H1 (cell line): Measurements from ENCODE around the gene CSRP1. TPM values are rescaled to one million over a fixed set of nuclear protein-coding genes. Genes with fewer than 3 reads are reported as not detected.

Experiments used
- CTCF ChIA-PET: fragments of 300-600 bp; sonication (Branson Sonifier 250); formaldehyde crosslinking; loops from one replicate; lab custom pipeline; 2021; ENCODE audit not compliant: partially characterized antibody; lab: Charles Lee
- POLR2A ChIA-PET: fragments of 300-600 bp; sonication (Branson Sonifier 250); formaldehyde crosslinking; loops from one replicate; lab custom pipeline; 2021; ENCODE audit warnings: inconsistent platforms; ENCODE audit not compliant: partially characterized antibody; lab: Charles Lee
- DNase-seq, 2 experiments: peaks; one replicate each; pipeline versions ENCODE4 v3.0.0 to v3.0.0-alpha.2; 2010 to 2022; ENCODE audit warnings: low spot score in 2 of 2, low read depth in 1 of 2, mixed read lengths in 1 of 2
- FAIRE-seq: peaks from 2 replicates; lab custom pipeline; 2011; peaks lifted over from hg19 to GRCh38; lab: Jason Lieb, UNC
- H2AFZ ChIP-seq: 2 replicates; pipeline ENCODE4 v1.8.1; 2012; ENCODE audit warnings: low read length, inconsistent platforms
- H2AK5ac ChIP-seq: 2 replicates; pipeline ENCODE4 v1.6.1; 2013; ENCODE audit warnings: low read depth, low read length
- H2BK120ac ChIP-seq: replicated peaks from 2 replicates; pipeline ENCODE3; 2013; ENCODE audit warnings: low read depth, low read length, inconsistent platforms
- H2BK12ac ChIP-seq: 2 replicates; pipeline ENCODE4 v1.6.1; 2013; ENCODE audit warnings: low read depth, low read length
- H2BK15ac ChIP-seq: 2 replicates; pipeline ENCODE4 v1.6.1; 2013; ENCODE audit warnings: low read length
- H2BK20ac ChIP-seq: 2 replicates; pipeline ENCODE4 v1.6.1; 2013; ENCODE audit warnings: low read length
- H2BK5ac ChIP-seq: 2 replicates; pipeline ENCODE4 v1.6.1; 2013; ENCODE audit warnings: low read depth, low read length
- H3K14ac ChIP-seq: 2 replicates; pipeline ENCODE4 v1.6.1; 2013; ENCODE audit warnings: inconsistent platforms; ENCODE audit not compliant: insufficient read length
- H3K18ac ChIP-seq: 2 replicates; pipeline ENCODE4 v1.6.1; 2013; ENCODE audit warnings: low read length; ENCODE audit errors: extremely low read depth
- H3K23ac ChIP-seq: 2 replicates; pipeline ENCODE4 v1.6.1; 2013; ENCODE audit warnings: inconsistent platforms; ENCODE audit not compliant: insufficient read length
- H3K23me2 ChIP-seq: 2 replicates; pipeline ENCODE4 v1.6.1; 2013; ENCODE audit warnings: low read depth, low read length
- H3K27ac ChIP-seq: 2 replicates; pipeline ENCODE4 v1.6.1; 2011; ENCODE audit warnings: low read depth, low read length, inconsistent platforms
- H3K27me3 ChIP-seq, 4 experiments: replicated peaks in 1 of 4; 1 replicate in 1 of 4; 2 replicates in 3 of 4; pipeline versions ENCODE4 v1.6.1 to v1.8.1; 2011 to 2013; ENCODE audit warnings: low read length in 3 of 4, mild to moderate bottlenecking in 3 of 4, inconsistent platforms in 2 of 4, mixed read lengths in 2 of 4, moderate library complexity in 1 of 4; ENCODE audit not compliant: control insufficient read depth in 3 of 4, insufficient read depth in 3 of 4; ENCODE audit errors: extremely low read depth in 1 of 4
- H3K36me3 ChIP-seq, 4 experiments: 2 replicates each; pipeline versions ENCODE4 v1.6.1 to v1.8.1; 2011 to 2013; ENCODE audit warnings: mild to moderate bottlenecking in 4 of 4, low read length in 3 of 4, moderate library complexity in 2 of 4, control low read depth in 1 of 4, inconsistent platforms in 1 of 4; ENCODE audit not compliant: insufficient read depth in 4 of 4, control insufficient read depth in 2 of 4
- H3K4ac ChIP-seq: replicated peaks from 2 replicates; pipeline ENCODE3; 2013; ENCODE audit warnings: low read length, low read depth, mixed read lengths, inconsistent platforms; ENCODE audit not compliant: insufficient read length
- H3K4me1 ChIP-seq, 4 experiments: replicated peaks in 1 of 4; 1 replicate in 1 of 4; 2 replicates in 3 of 4; pipeline versions ENCODE4 v1.6.1 to v1.8.1; 2011 to 2013; ENCODE audit warnings: low read length in 3 of 4, inconsistent platforms in 2 of 4, mixed read lengths in 1 of 4; ENCODE audit not compliant: insufficient read depth in 4 of 4, control insufficient read depth in 3 of 4
- H3K4me2 ChIP-seq, 2 experiments: 2 replicates each; pipeline versions ENCODE4 v1.6.1 to v1.8.1; 2011 to 2013; ENCODE audit warnings: low read depth in 2 of 2, low read length in 2 of 2, control low read depth in 1 of 2, inconsistent platforms in 1 of 2, mild to moderate bottlenecking in 1 of 2; ENCODE audit not compliant: insufficient read depth in 1 of 2
- H3K4me3 ChIP-seq, 4 experiments: fragments of 200-600, 300-600 bp in 1 of 4; sonication (generic), shearing (Covaris generic), sonication (Bioruptor Twin) in 1 of 4; 2 replicates each; pipeline versions ENCODE4 v1.5.1 to v1.8.1; 2011 to 2016; ENCODE audit warnings: low read length in 4 of 4, low read depth in 3 of 4, control low read depth in 2 of 4, inconsistent platforms in 2 of 4, mild to moderate bottlenecking in 2 of 4, mixed read lengths in 1 of 4, moderate library complexity in 1 of 4; ENCODE audit not compliant: insufficient read depth in 2 of 4; ENCODE audit errors: extremely low read depth in 1 of 4
- H3K56ac ChIP-seq: replicated peaks from 2 replicates; pipeline ENCODE3; 2013; ENCODE audit warnings: low read depth, mild to moderate bottlenecking, mixed read lengths, low read length, inconsistent platforms; ENCODE audit not compliant: insufficient read length
- H3K79me1 ChIP-seq: 2 replicates; pipeline ENCODE4 v1.6.1; 2013; ENCODE audit warnings: low read depth, low read length, control low read depth
- H3K79me2 ChIP-seq, 2 experiments: 2 replicates each; pipeline versions ENCODE4 v1.6.1 to v1.8.1; 2012 to 2013; ENCODE audit warnings: low read length in 2 of 2, mild to moderate bottlenecking in 2 of 2, inconsistent platforms in 1 of 2; ENCODE audit not compliant: insufficient read depth in 2 of 2, control insufficient read depth in 1 of 2
- H3K9ac ChIP-seq, 4 experiments: replicated peaks in 1 of 4; 1 replicate in 1 of 4; 2 replicates in 3 of 4; pipeline versions ENCODE4 v1.6.1 to v1.8.1; 2011 to 2013; ENCODE audit warnings: low read depth in 3 of 4, low read length in 3 of 4, control low read depth in 2 of 4, mild to moderate bottlenecking in 2 of 4, moderate library complexity in 2 of 4, inconsistent platforms in 1 of 4; ENCODE audit errors: extremely low read depth in 1 of 4
- H3K9me3 ChIP-seq, 2 experiments: 2 replicates each; pipeline versions ENCODE4 v1.6.1 to v1.8.1; 2012 to 2013; ENCODE audit warnings: mild to moderate bottlenecking in 2 of 2, moderate library complexity in 2 of 2, control low read depth in 1 of 2, inconsistent platforms in 1 of 2, low read depth in 1 of 2, low read length in 1 of 2, mixed read lengths in 1 of 2; ENCODE audit not compliant: insufficient read depth in 2 of 2
- H4K20me1 ChIP-seq, 2 experiments: replicated peaks in 1 of 2; 2 replicates each; pipeline versions ENCODE3 to v1.8.1; 2011 to 2013; ENCODE audit warnings: inconsistent platforms in 2 of 2, low read length in 2 of 2, mild to moderate bottlenecking in 1 of 2; ENCODE audit not compliant: insufficient read depth in 2 of 2, control insufficient read depth in 1 of 2
- H4K5ac ChIP-seq: 2 replicates; pipeline ENCODE4 v1.6.1; 2013; ENCODE audit warnings: low read length, low read depth, mixed read lengths, inconsistent platforms; ENCODE audit not compliant: insufficient read length
- H4K8ac ChIP-seq: 2 replicates; pipeline ENCODE4 v1.8.0; 2013; ENCODE audit warnings: mild to moderate bottlenecking, moderate library complexity, low read length, inconsistent platforms; ENCODE audit not compliant: insufficient read depth; ENCODE audit errors: extremely low read depth
- H4K91ac ChIP-seq: replicated peaks from 2 replicates; pipeline ENCODE3; 2013; ENCODE audit warnings: low read length, mixed read lengths, inconsistent platforms; ENCODE audit not compliant: insufficient read length
- ASH2L ChIP-seq: fragments of 200-600, 300-600 bp; sonication (generic); IDR thresholded peaks from one replicate; pipeline ENCODE4 v1.7.1; 2017; ENCODE audit warnings: low read length
- CBX8 ChIP-seq: fragments of 300-800, 300-1000 bp; sonication (generic); IDR thresholded peaks from 2 replicates; pipeline ENCODE4 v1.7.1; 2016; ENCODE audit warnings: low read depth, low read length, borderline replicate concordance
- EGR1 ChIP-seq: IDR thresholded peaks from 2 replicates; pipeline ENCODE4 v1.6.1; 2011; ENCODE audit warnings: low read depth, low read length, borderline replicate concordance
- JUND ChIP-seq: IDR thresholded peaks from 2 replicates; pipeline ENCODE4 v1.6.1; 2011; ENCODE audit warnings: mild to moderate bottlenecking, improper control_type of control experiment, low read length
- KDM1A ChIP-seq: fragments of 200-600, 300-600 bp; sonication (generic); IDR thresholded peaks from 2 replicates; pipeline ENCODE4 v1.7.1; 2016; ENCODE audit warnings: mild to moderate bottlenecking, low read length, borderline replicate concordance
- NANOG ChIP-seq: IDR thresholded peaks from 2 replicates; pipeline ENCODE4 v1.6.1; 2011; ENCODE audit warnings: low read length, low read depth, mild to moderate bottlenecking, inconsistent platforms; ENCODE audit not compliant: insufficient read depth, poor library complexity, severe bottlenecking
- RNF2 ChIP-seq: fragments of 200-900, 300-1000 bp; sonication (generic); IDR thresholded peaks from 2 replicates; pipeline ENCODE4 v1.7.1; 2016; ENCODE audit warnings: borderline replicate concordance, low read depth, mild to moderate bottlenecking, antibody characterized with exemption, low read length; ENCODE audit not compliant: poor library complexity, severe bottlenecking; ENCODE audit errors: missing control alignments
- SIN3A ChIP-seq, 2 experiments: IDR thresholded peaks in 1 of 2; conservative IDR thresholded peaks in 1 of 2; 2 replicates each; pipeline ENCODE4 v1.6.1; 2011 to 2012; ENCODE audit warnings: low read length in 2 of 2, improper control_type of control experiment in 1 of 2, low read depth in 1 of 2, mild to moderate bottlenecking in 1 of 2
- YY1 ChIP-seq: IDR thresholded peaks from 2 replicates; pipeline ENCODE4 v1.6.1; 2011; ENCODE audit warnings: low read depth, mild to moderate bottlenecking, low read length
- WGBS, 2 experiments: shearing (Covaris generic) in 1 of 2; methylation state at CpG; one replicate each; pipeline versions ENCODE4 v1.1.6 to v1.1.7; 2013 to 2015; ENCODE audit warnings: low lambda C conversion rate in 2 of 2, mixed read lengths in 2 of 2, inconsistent platforms in 1 of 2, low coverage in 1 of 2, missing lambda C conversion rate in 1 of 2; ENCODE audit not compliant: insufficient replicate concordance in 2 of 2, insufficient coverage in 1 of 2, insufficient read length in 1 of 2; ENCODE audit errors: extremely low coverage in 1 of 2, missing lambda C conversion rate in 1 of 2; 5-methylcytosine and 5-hydroxymethylcytosine counted together
- polyA plus RNA-seq, 7 experiments: library from polyadenylated mRNA; depleted of rRNA in 3 of 7; stranded (reverse) in 5 of 7; unstranded in 2 of 7; fragments of >200 nt in 5 of 7; fragments of 200-250 nt in 2 of 7; gene quantifications; 1 replicate in 5 of 7; 2 replicates in 1 of 7; 4 replicates in 1 of 7; pipeline versions ENCODE4 v1.2.1 to v1.2.3, GENCODE V29; 2011 to 2013; ENCODE audit warnings: missing spikeins in 2 of 7, mixed read lengths in 2 of 7
- total RNA-seq: library from RNA; stranded (reverse); fragmentation: NEBNext Ultra II Directional; extraction: Animal tissue kit (Norgen Biotek cat#: 25700); gene quantifications from 2 replicates; pipeline ENCODE4 v1.2.1, GENCODE V29; 2021

CSRP1 gene
- total and polyA plus RNA-seq, 2 of the 8 experiments (the other 6 are each of a cell fraction or from before 2014, with no cell fraction given), result 14.2 to 22.3 TPM

DNA sequence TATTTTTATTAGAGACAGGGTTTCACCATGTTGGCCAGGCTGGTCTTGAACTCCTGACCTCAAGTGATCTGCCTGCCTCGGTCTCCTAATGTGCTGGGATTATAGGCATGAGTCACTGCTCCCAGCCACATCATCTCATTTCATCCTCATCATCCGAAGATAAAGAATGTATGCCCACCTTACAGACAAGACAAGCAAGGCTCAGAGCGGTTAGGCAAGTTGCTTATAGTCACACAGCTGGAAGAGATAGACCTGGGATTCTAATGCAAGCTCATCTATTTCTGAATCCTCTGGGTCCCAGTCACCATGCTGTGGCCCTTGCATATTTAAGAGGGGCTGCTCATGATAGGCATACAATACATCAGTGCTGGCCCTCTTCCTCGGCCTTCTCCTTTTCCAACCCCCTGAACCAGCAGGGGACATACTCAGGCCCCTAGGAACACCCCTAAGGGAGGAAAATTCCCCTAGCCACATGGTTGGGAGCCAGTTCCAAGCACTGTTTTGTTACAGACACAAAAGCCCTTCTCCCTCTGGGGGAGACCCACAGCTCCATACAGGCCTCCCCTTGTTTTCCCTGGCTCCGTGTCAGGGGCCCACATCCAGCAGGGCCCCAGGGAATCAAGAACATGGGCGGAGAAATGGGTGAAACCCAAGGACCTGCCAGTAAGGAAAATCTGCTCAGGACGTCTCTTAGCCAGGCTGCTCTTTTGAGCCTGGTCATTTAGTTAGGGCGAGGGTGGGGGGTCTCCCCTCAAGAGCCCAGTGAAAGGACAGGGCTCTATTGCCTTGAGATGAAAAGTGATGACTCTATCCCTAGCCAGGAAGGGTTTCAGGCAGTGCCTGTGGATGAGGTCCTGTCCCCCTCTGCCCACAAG, 6.9 kb downstream of the CSRP1 start:
- no peak overlapping the region for H3K14ac ChIP-seq
- H3K18ac ChIP-seq, result peak overlapping the region; percentile 83
- peak overlapping the region; percentile 63; the same call in 1 of the 2 replicates for H3K27ac ChIP-seq
- no peaks in the 10 kb centered on the region for H3K36me3 ChIP-seq
- no peak overlapping the region for H3K4me3 ChIP-seq
- no peaks in the 10 kb centered on the region for H3K79me1 ChIP-seq
- H3K23me2 ChIP-seq, result peaks cover 3% of the 10 kb centered on the region; the same call in 1 of the 2 replicates
- peak overlapping the region; percentile 69; the same call in 1 of the 2 replicates for H2AFZ ChIP-seq
- H4K91ac ChIP-seq, result no peak overlapping the region
- POLR2A ChIA-PET, result interaction anchor here (0.7 to 6.9 kb wide), 3 partner anchors 13 to 402 kb away, joined by 3 to 52 read pairs (median 3); no protein-coding TSS in a partner anchor
- DNase-seq (no peak), FAIRE-seq (no peak)
- no peak overlapping the region for H4K8ac ChIP-seq
- peak overlapping the region; percentile 81 for H2BK12ac ChIP-seq
- peak overlapping the region in 1 of 4 experiments; percentile 20; a peak in 2 of 7 replicates for H3K9ac ChIP-seq
- no peak overlapping the region for H3K23ac ChIP-seq
- H4K5ac ChIP-seq, result no peak overlapping the region
- H3K4me2 ChIP-seq, result peak overlapping the region; percentile 11 to 15; a peak in 2 of 4 replicates
- peak overlapping the region; percentile 32; the same call in 1 of the 2 replicates for H2AK5ac ChIP-seq
- peak overlapping the region; percentile 52; the same call in 1 of the 2 replicates for H2BK5ac ChIP-seq
- TF ChIP-seq KDM1A, result peak; percentile 73; the same call in 1 of the 2 replicates
- no peak for TF ChIP-seq NANOG
- TF ChIP-seq RNF2, result no peak
- no peak for TF ChIP-seq EGR1
- no peak for TF ChIP-seq SIN3A (conservative IDR thresholded peaks at IDR 0.05 in 1 of 2, IDR thresholded peaks at IDR 0.05 in 1 of 2; ENCODE audit: low read depth in 1 of 2, low read length in 2 of 2)
- TF ChIP-seq ASH2L, result peak; percentile 18
- no peak for TF ChIP-seq CBX8
- TF ChIP-seq JUND, result no peak
- no peak for TF ChIP-seq YY1
- no peaks in the 10 kb centered on the region for H4K20me1 ChIP-seq
- WGBS, 2 experiments, result 75% methylated on average over 8 of the region's 8 CpGs; no CpG with 5 or more reads in 1 of the 2 experiments
- 0 out of 2 replicates have a peak overlapping the region, but pooled peaks have one; percentile 73 for H2BK20ac ChIP-seq
- no peaks in the 10 kb centered on the region for H3K79me2 ChIP-seq
- H2BK15ac ChIP-seq, result 0 out of 2 replicates have a peak overlapping the region, but pooled peaks have one; percentile 8
- H3K27me3 ChIP-seq, result no peaks in the 10 kb centered on the region; a peak in 1 of 7 replicates
- H3K4ac ChIP-seq, result no peak overlapping the region
- H3K9me3 ChIP-seq, result no peaks in the 10 kb centered on the region
- peaks cover 11 to 25% (median 21%) of the 10 kb centered on the region in 4 experiments for H3K4me1 ChIP-seq
- no peak overlapping the region for H3K56ac ChIP-seq
- no peak overlapping the region for H2BK120ac ChIP-seq
- CTCF ChIA-PET, result interaction anchor here (0.6 to 27.5 kb wide), 8 partner anchors 7 to 213 kb away, joined by 3 to 929 read pairs (median 5); partner anchors contain the start of genes CSRP1 and NAV1
